NCI-H2196 treated with DMSO at 0.1 percent for 48 hours (cell line): ENCODE measurements around the gene TNFAIP3.
"Not testable (repeated sequence)": the region's sequence is repeated elsewhere in the genome, so short reads cannot be mapped to it uniquely, and the experiment has no call there.

ENCODE experiments used
- DNase-seq: peaks from one replicate; lab custom pipeline; 2025; ENCODE audit not compliant: unreplicated experiment; lab: John Stamatoyannopoulos, UW

The TNFAIP3 gene

GRCh38 chr6:137866914-137867684, at the start of gene TNFAIP3:
TSS of gene TNFAIP3 (plus strand) at chr6:137867259. CDS start at chr6:137871228, 3,969 bp downstream.
- DNase-seq = peak; percentile 81

- DNase-seq = no peak
Observed at GRCh38 chr6:137818440-137818839, 48.6 kb upstream of the TNFAIP3 start.

GRCh38 chr6:137819740-137820139, 47.3 kb upstream of the TNFAIP3 start:
- DNase-seq = no peak

DNA sequence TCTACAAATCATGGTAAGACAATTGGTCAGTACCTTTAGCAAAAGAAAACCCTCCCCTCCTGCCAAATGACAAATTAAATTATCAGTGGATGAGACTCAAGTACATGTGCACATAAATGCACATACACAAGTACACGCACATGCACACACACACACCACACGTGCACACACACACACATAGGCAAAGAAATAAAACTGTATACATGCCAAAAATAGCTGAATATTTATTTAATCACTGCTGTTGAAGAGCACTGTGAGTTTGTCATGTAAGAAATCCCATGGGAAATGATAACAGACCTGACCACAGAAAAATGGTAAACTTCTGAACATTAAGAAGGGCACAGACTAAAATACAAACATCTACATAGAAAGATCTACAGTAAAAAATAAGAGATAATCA, 46.6 kb upstream of the TNFAIP3 start:
- DNase-seq = no peak

GRCh38 chr6:137820952-137821351, 46.1 kb upstream of the TNFAIP3 start:
- DNase-seq = no peak

- no peak for DNase-seq
Observed at GRCh38 chr6:137821491-137821890, 45.6 kb upstream of the TNFAIP3 start.

DNA sequence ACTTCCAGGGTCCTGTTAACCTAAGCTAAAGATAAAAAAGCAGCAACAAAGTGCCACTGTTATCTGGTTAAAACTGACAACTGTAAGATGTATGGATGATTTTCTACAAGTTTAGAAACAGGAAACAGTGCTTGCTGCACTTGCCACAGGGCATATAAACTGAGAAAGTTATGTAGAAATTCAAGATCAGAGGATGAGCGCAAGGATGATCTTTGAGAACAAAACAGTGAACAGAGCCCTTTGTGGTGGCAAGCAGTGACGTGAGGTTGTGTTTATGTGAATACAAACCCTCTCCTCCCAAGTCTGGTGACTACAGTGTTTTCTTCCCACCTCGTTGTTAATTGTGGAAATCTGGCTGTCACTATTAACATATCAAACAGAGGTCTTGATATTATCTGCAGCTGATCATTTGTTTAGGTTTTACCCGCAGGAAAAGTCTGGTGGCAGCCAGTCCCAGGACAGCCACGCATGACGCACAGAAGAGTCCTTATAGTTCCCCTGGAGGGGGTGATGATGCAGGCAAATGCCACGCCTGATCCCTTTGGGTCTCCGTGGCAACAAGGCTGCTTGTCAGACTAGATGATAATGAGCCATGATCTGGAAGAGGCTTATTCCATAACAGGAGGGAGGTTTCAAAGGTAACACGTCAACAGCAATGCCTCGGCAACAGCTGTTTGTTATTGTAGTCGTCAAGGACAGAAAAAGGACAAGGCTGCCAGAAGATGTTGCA, 43.1 kb upstream of the TNFAIP3 start:
- DNase-seq = no peak

GRCh38 chr6:137824556-137824879, 42.5 kb upstream of the TNFAIP3 start:
- no peak for DNase-seq

DNA sequence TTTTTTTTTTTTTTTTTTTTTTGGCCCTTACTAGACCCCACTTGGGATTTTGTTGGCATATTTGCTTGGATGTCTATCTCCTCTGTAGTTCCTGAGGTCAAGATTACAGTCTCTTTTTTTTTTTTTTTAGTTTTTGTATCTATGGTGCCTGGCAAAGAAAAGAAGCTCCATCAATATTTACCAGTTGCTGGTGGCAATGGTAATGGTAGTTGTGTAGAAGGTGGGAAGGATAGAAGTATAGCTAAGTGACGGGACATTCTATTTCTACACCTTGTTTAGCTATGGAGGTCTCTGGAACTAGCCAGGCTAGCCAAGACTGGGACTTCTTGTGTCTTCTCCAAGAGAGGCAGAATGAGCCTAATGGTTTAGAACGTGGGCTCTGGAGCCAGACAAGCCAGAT, 42.2 kb upstream of the TNFAIP3 start:
- DNase-seq = no peak

- no peak for DNase-seq
Observed at GRCh38 chr6:137827411-137827940, 39.6 kb upstream of the TNFAIP3 start.

GRCh38 chr6:137827977-137828810, 38.9 kb upstream of the TNFAIP3 start:
- no peak for DNase-seq

DNA sequence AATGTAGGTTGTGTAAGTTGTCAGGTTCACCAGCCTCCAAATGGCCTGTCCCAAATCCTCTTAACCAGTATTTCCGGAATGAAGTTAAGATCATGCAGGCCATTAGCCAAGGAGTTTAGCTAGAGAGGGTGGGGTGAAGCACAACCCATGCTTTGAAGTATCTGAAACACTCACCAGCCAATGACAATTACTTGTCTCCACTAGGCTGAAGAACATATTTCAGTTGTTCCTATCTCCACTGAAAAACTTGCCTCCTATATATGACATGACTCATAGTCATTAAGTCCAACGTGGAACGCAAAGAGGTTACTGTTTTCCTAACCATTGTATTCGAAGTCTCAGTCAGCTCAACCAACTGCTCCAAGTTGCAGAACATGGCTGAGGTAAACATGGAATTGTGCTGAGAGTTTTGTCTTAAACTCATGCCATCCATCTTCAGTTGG, 37.4 kb upstream of the TNFAIP3 start:
- DNase-seq = no peak

- DNase-seq = no peak
Observed at GRCh38 chr6:137830511-137830911, 36.5 kb upstream of the TNFAIP3 start.

DNA sequence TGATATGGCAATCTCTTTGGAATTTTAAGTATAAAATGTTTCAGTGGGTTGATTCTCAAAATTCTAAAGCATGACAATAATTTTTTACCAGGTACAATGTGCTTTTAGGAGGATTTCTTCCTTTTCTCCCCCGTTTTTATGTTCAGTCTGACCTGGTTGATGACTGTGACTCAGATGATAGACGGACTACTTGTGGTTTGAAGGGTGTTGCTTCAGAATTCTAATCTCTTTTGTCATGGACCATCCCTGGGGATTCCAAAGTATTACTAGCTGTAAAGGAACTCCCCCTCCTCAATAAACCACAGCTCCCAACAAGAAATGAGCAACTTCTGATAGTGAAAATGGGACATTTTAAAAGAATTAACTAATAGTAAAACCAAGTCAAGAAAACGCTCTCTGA, 34.9 kb upstream of the TNFAIP3 start:
- no peak for DNase-seq

- no peak for DNase-seq
Observed at GRCh38 chr6:137834508-137834907, 32.6 kb upstream of the TNFAIP3 start.

DNA sequence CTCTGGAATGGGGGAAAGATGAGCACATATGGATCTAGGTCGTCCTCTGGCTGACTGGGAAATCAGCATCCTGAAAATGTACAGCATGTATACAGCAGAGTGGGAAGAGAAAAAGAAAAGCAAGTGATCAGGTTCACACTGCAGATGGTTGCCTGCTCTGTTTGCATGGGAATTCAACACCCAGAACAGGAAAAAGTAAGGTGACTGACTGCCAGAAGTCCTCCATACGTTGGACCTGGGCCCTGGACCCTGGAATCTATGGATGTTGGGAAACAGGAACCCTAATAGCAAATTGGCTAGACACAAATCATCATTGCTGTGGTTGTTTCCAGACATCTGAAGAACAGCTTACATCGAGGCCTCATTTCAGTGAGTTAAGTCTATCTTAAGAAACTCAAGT, 30.3 kb upstream of the TNFAIP3 start:
- DNase-seq = no peak

- DNase-seq = not testable (repeated sequence)
Observed at GRCh38 chr6:137838090-137838489, 29.0 kb upstream of the TNFAIP3 start.

DNA sequence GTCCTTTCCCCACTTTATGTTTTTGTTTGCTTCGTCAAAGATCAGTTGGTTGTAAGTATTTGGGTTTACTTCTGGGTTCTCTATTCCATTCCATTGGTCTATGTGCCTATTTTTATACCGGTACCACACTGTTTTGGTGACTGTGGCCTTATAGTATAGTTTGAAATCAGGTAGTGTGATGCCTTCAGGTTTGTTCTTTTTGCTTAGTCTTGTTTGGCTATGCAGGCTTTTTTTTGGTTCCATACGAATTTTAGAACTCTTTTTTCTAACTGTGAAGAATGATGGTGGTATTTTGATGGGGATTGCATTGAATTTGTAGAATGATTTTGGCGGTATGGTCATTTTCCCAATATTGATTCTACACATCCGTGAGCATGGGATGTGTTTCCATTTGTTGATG, 28.5 kb upstream of the TNFAIP3 start:
- not testable (repeated sequence) for DNase-seq

DNA sequence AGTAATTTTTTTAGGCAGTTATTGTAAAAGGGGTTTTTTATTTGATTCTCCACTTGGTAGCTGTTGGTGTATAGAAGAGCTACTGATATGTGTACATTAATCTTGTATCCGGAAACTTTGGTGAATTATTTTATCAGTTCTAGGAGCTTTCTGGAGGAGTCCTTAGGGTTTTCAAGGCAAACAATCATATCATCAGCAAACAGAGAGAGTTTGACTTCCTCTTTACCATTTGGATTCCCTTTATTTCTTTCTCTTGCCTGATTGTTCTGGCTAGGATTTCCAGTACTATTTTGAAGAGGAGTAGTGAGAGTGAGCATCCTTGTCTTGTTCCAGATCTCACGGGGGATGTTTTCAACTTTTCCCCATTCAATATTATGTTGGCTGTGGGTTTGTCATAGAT, 28.0 kb upstream of the TNFAIP3 start:
- DNase-seq = no peak

GRCh38 chr6:137840252-137840651, 26.8 kb upstream of the TNFAIP3 start:
- DNase-seq = no peak

GRCh38 chr6:137843211-137843610, 23.8 kb upstream of the TNFAIP3 start:
- no peak for DNase-seq
